NCI-H345 treated with DMSO at 0.1 percent for 48 hours (cell line): ENCODE data around the gene SPG7.
A peak's percentile ranks its signal among the peaks of the same experiment; 100 is the strongest.
"Not testable (repeated sequence)": the region's sequence is repeated elsewhere in the genome, so short reads cannot be mapped to it uniquely, and the experiment has no call there.

Experiments
- DNase-seq: peaks from one replicate; lab custom pipeline; 2025; ENCODE audit not compliant: unreplicated experiment; lab: John Stamatoyannopoulos, UW

The SPG7 gene

GRCh38 chr16:89562939-89563338 is 54.7 kb downstream of the SPG7 start:
- DNase-seq, result no peak

GRCh38 chr16:89563639-89564392 is 55.6 kb downstream of the SPG7 start:
- no peak for DNase-seq

- no peak for DNase-seq
Observed at GRCh38 chr16:89564476-89565255, 56.5 kb downstream of the SPG7 start.

GRCh38 chr16:89565256-89565505 is 57.0 kb downstream of the SPG7 start:
- DNase-seq, result no peak

GRCh38 chr16:89565506-89566372 is 57.5 kb downstream of the SPG7 start:
- DNase-seq, result peak; percentile 14

- no peak for DNase-seq
Observed at GRCh38 chr16:89567656-89568594, 59.7 kb downstream of the SPG7 start.

GRCh38 chr16:89569506-89570341 is 61.5 kb downstream of the SPG7 start:
- DNase-seq, result no peak

- no peak for DNase-seq
Observed at GRCh38 chr16:89570342-89570923, 62.2 kb downstream of the SPG7 start.

- not testable (repeated sequence) for DNase-seq
Observed at GRCh38 chr16:89570983-89571598, 62.9 kb downstream of the SPG7 start.

- no peak for DNase-seq
Observed at GRCh38 chr16:89571636-89572035, 63.4 kb downstream of the SPG7 start.

- DNase-seq, result no peak
Observed at GRCh38 chr16:89572073-89572484, 63.9 kb downstream of the SPG7 start.

- no peak for DNase-seq
Observed at GRCh38 chr16:89572485-89573205, 64.4 kb downstream of the SPG7 start.

- no peak for DNase-seq
Observed at GRCh38 chr16:89573826-89574680, 65.8 kb downstream of the SPG7 start.

GRCh38 chr16:89574681-89575246 is 66.6 kb downstream of the SPG7 start:
- no peak for DNase-seq

- no peak for DNase-seq
Observed at GRCh38 chr16:89575247-89576152, 67.3 kb downstream of the SPG7 start, which contains the start of gene CPNE7. TSS of gene CPNE7 (plus strand) at chr16:89575758. CDS start at chr16:89575898, 140 bp downstream.
